ENCODE measurements around the gene RAD51B.

Gene RAD51B

DNA sequence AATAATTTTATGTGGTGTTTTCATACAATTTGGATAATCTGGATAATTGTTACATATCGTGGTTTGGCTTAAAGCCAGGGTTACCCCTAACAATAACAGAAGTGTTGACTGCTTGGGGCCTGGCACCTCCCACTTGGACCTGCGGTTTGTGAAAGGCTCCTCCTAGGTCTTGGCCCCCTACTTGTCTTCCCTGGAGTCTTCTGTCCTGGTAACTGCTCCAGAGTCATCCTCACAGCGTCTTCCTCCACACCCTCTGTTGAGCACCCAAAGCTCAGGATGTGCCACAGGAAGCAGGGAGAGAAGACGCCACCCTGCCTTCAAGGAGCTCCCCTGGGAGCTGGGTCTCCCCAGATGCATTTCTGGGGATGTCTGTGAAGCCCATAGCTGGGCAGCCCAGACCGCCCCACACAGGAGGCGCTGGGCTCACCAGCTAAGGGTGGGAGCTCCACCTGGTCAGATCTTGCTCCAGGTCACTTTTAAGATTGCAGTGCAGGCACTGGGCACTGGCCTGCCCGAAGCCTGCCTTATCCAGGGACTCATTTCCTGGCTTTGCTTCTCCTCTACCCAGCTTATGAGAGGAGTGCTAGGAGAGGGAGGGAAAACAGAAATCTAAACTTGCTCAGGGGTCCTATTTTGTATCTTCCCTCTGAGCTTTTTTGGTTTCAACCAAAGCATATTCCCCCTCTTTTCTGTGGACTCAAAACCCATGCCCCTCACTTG is 875.1 kb downstream of the RAD51B start:
- peaks cover 3% of the 10 kb centered on the region for H3K4me1 ChIP-seq (ENCODE audit: control insufficient read depth, low read depth, low read length)
- H4K5ac ChIP-seq (ENCODE audit: low read length): no peak overlapping the region
- H4K8ac ChIP-seq (ENCODE audit: low read depth, low read length): no peak overlapping the region
- DNase-seq: no peak
- H3K4ac ChIP-seq (ENCODE audit: low read depth, low read length): no peak overlapping the region
- no peak overlapping the region for H3K4me3 ChIP-seq (ENCODE audit: low read length)
- H3K18ac ChIP-seq (ENCODE audit: low read length): no peak overlapping the region
- H2AK5ac ChIP-seq (ENCODE audit: low read length): no peak overlapping the region
- no peaks in the 10 kb centered on the region for H3K79me1 ChIP-seq (ENCODE audit: low read length)
- H3K9ac ChIP-seq (ENCODE audit: low read length): no peak overlapping the region
- no peak overlapping the region for H2BK5ac ChIP-seq (ENCODE audit: low read length)
- no peak overlapping the region for H3K4me2 ChIP-seq (ENCODE audit: low read length)
- no peaks in the 10 kb centered on the region for H3K36me3 ChIP-seq (ENCODE audit: control insufficient read depth, insufficient read depth, low read length)
- H3K27ac ChIP-seq (ENCODE audit: low read depth, low read length): no peak overlapping the region
- no peaks in the 10 kb centered on the region for H3K79me2 ChIP-seq (ENCODE audit: control insufficient read depth, insufficient read depth, low read length)
- no peak overlapping the region for H3K23ac ChIP-seq (ENCODE audit: low read length)
- no peak overlapping the region for H2BK15ac ChIP-seq (replicated peaks; ENCODE audit: low read depth)
- H3K56ac ChIP-seq (ENCODE audit: low read length): no peak overlapping the region
- no peak overlapping the region for H2BK120ac ChIP-seq (ENCODE audit: low read depth, low read length)
- H3K27me3 ChIP-seq (ENCODE audit: insufficient read depth, low read length, poor library complexity): no peaks in the 10 kb centered on the region
- WGBS (ENCODE audit: extremely low coverage, insufficient coverage, low lambda C conversion rate): no CpG with 5 or more reads among the region's 7 CpGs

DNA sequence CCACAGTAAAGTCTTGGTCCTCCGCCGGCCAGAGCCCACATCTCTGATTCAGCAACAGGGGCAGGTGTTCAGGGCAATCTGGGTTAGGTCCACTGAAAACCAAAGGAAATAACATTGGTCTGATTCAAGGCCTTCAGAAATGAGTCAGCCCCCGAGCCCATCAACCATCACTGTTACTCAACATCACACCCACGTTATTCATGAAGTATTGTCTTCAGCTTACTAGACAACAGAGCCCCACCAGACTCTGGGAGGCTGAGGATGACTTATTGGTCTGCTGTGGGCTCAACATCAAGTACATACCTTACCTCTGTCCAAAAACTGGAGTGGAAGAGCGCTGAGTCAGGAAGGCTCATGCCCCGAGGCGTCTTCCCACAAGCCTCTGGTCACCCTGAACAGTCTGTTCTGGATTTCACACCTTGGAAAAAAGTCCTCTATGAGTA is 875.8 kb downstream of the RAD51B start:
- Histone ChIP-seq H3K9ac (ENCODE audit: low read length) (no peak overlapping the region), H3K4me1 (ENCODE audit: control insufficient read depth, low read depth, low read length) (peaks cover 3% of the 10 kb centered on the region), H3K56ac (ENCODE audit: low read length) (no peak overlapping the region), H2BK120ac (ENCODE audit: low read depth, low read length) (no peak overlapping the region), H3K36me3 (ENCODE audit: control insufficient read depth, insufficient read depth, low read length) (no peaks in the 10 kb centered on the region), H3K4ac (ENCODE audit: low read depth, low read length) (no peak overlapping the region), H2AK5ac (ENCODE audit: low read length) (no peak overlapping the region), H3K27ac (ENCODE audit: low read depth, low read length) (no peak overlapping the region), H3K4me3 (ENCODE audit: low read length) (no peak overlapping the region), H3K79me1 (ENCODE audit: low read length) (no peaks in the 10 kb centered on the region), H3K23ac (ENCODE audit: low read length) (no peak overlapping the region), H4K8ac (ENCODE audit: low read depth, low read length) (no peak overlapping the region), H4K5ac (ENCODE audit: low read length) (no peak overlapping the region), H2BK15ac (replicated peaks; ENCODE audit: low read depth) (no peak overlapping the region), H3K27me3 (ENCODE audit: insufficient read depth, low read length, poor library complexity) (no peaks in the 10 kb centered on the region), H3K4me2 (ENCODE audit: low read length) (no peak overlapping the region), H3K18ac (ENCODE audit: low read length) (no peak overlapping the region), H3K79me2 (ENCODE audit: control insufficient read depth, insufficient read depth, low read length) (no peaks in the 10 kb centered on the region), H2BK5ac (ENCODE audit: low read length) (no peak overlapping the region)
- WGBS (ENCODE audit: extremely low coverage, insufficient coverage, low lambda C conversion rate): no CpG with 5 or more reads among the region's 7 CpGs
- DNase-seq: no peak

DNA sequence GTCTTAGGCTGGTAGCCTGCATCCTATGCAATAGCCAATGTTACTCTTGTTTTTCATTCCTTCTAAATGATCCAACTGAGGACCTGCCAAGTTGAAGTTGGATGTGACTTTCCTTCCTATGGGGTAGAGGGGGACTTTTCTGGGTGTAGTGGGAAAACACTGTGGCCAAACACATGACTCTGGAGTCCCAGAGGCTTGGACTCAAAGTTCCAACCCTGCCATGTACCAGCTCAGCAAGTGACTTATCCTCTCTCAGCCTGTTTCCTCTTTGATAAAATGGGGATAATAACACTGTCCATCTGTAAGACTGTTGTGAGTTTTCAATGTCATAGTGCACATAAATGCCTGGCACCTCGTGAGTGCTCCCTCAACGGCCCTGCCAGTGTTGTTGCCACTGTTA is 876.3 kb downstream of the RAD51B start:
- H3K4me3 ChIP-seq (ENCODE audit: low read length): no peak overlapping the region

DNA sequence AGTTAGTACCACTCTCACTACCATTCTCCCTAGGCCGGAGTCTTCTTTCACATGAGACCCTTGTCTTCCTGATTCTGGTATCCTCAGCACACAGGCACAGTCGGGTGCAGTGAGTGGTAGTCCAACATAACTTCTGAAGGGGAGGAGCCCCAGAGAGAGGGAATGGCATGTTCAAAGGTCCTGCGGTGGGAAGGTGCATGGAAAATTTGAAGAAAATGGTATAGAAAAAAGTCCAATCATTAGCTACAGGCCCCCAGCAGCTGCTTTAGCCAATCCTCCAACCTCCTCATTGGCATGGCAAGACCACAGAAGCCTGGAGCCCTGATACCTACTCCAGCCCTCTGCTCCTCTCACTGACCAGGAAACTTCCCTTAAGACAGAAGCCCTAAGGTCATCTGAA is 876.7 kb downstream of the RAD51B start:
- Histone ChIP-seq H3K79me2 (ENCODE audit: control insufficient read depth, insufficient read depth, low read length) (no peaks in the 10 kb centered on the region), H3K56ac (ENCODE audit: low read length) (no peak overlapping the region), H3K9ac (ENCODE audit: low read length) (no peak overlapping the region), H3K4me2 (ENCODE audit: low read length) (no peak overlapping the region), H3K27ac (ENCODE audit: low read depth, low read length) (no peak overlapping the region), H2BK15ac (replicated peaks; ENCODE audit: low read depth) (no peak overlapping the region), H4K5ac (ENCODE audit: low read length) (no peak overlapping the region), H2BK5ac (ENCODE audit: low read length) (no peak overlapping the region), H2AK5ac (ENCODE audit: low read length) (no peak overlapping the region), H3K79me1 (ENCODE audit: low read length) (no peaks in the 10 kb centered on the region), H2BK120ac (ENCODE audit: low read depth, low read length) (no peak overlapping the region), H3K4me3 (ENCODE audit: low read length) (no peak overlapping the region), H3K18ac (ENCODE audit: low read length) (no peak overlapping the region), H3K4ac (ENCODE audit: low read depth, low read length) (no peak overlapping the region), H3K27me3 (ENCODE audit: insufficient read depth, low read length, poor library complexity) (no peaks in the 10 kb centered on the region), H3K4me1 (ENCODE audit: control insufficient read depth, low read depth, low read length) (peaks cover 3% of the 10 kb centered on the region), H3K36me3 (ENCODE audit: control insufficient read depth, insufficient read depth, low read length) (no peaks in the 10 kb centered on the region), H3K23ac (ENCODE audit: low read length) (no peak overlapping the region), H4K8ac (ENCODE audit: low read depth, low read length) (no peak overlapping the region)
- no peak for DNase-seq
- WGBS (ENCODE audit: extremely low coverage, insufficient coverage, low lambda C conversion rate): no CpG with 5 or more reads among the region's 3 CpGs

More for the DNA sequence above, 876.3 kb downstream of the RAD51B start:
- Histone ChIP-seq H3K79me1 (ENCODE audit: low read length) (no peaks in the 10 kb centered on the region), H3K56ac (ENCODE audit: low read length) (no peak overlapping the region), H3K18ac (ENCODE audit: low read length) (no peak overlapping the region), H2BK120ac (ENCODE audit: low read depth, low read length) (no peak overlapping the region), H3K4ac (ENCODE audit: low read depth, low read length) (no peak overlapping the region), H2AK5ac (ENCODE audit: low read length) (no peak overlapping the region), H4K8ac (ENCODE audit: low read depth, low read length) (no peak overlapping the region), H3K79me2 (ENCODE audit: control insufficient read depth, insufficient read depth, low read length) (no peaks in the 10 kb centered on the region), H3K9ac (ENCODE audit: low read length) (no peak overlapping the region), H3K27ac (ENCODE audit: low read depth, low read length) (no peak overlapping the region), H4K5ac (ENCODE audit: low read length) (no peak overlapping the region), H3K36me3 (ENCODE audit: control insufficient read depth, insufficient read depth, low read length) (no peaks in the 10 kb centered on the region), H2BK5ac (ENCODE audit: low read length) (no peak overlapping the region), H2BK15ac (replicated peaks; ENCODE audit: low read depth) (no peak overlapping the region), H3K27me3 (ENCODE audit: insufficient read depth, low read length, poor library complexity) (no peaks in the 10 kb centered on the region), H3K23ac (ENCODE audit: low read length) (no peak overlapping the region), H3K4me1 (ENCODE audit: control insufficient read depth, low read depth, low read length) (peaks cover 3% of the 10 kb centered on the region), H3K4me2 (ENCODE audit: low read length) (no peak overlapping the region)
- DNase-seq: no peak
- no CpG with 5 or more reads among the region's 2 CpGs for WGBS (ENCODE audit: extremely low coverage, insufficient coverage, low lambda C conversion rate)

DNA sequence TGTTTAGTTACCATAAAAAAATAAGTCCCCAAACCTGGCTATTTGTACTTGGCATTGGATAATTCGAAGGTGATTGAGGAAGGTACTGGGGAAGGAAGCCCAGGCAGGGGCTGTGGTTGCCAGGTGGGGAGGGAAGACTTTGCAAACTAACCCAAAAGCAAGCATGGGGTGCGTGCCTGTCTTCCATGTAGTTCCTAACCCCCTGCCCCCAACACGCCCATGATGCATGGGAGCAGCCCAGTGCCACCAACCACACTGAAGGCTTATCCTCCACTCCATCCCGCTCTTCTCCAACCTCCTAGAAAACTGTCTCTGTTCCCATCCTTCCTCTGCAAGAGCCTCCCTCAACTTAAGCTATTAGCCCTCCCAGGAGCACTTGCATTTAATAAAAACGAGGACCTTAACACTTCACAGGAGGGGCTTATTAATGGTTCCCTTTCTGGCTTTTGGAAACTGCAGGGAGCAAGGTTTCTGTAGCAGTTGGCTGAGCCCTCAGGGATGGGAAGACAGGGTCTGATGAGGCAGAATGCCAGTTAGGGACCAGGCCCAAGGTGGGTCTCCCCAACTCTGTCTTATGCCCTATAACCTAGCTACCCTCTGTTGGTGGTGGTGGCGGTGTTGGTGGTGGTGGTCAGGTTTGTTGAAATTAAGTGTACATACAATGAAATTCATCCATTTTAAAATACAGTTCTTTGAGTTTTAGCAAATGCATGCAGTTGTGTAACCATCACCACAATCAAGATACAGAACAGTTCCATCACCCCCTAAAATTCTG is 877.3 kb downstream of the RAD51B start:
- Histone ChIP-seq H3K4ac (ENCODE audit: low read depth, low read length) (no peak overlapping the region), H3K23ac (ENCODE audit: low read length) (no peak overlapping the region), H3K4me2 (ENCODE audit: low read length) (no peak overlapping the region), H3K4me1 (ENCODE audit: control insufficient read depth, low read depth, low read length) (peaks cover 3% of the 10 kb centered on the region), H2AK5ac (ENCODE audit: low read length) (no peak overlapping the region), H3K79me2 (ENCODE audit: control insufficient read depth, insufficient read depth, low read length) (no peaks in the 10 kb centered on the region), H3K56ac (ENCODE audit: low read length) (no peak overlapping the region), H4K5ac (ENCODE audit: low read length) (no peak overlapping the region), H2BK15ac (replicated peaks; ENCODE audit: low read depth) (no peak overlapping the region), H3K18ac (ENCODE audit: low read length) (no peak overlapping the region), H3K9ac (ENCODE audit: low read length) (no peak overlapping the region), H3K27ac (ENCODE audit: low read depth, low read length) (no peak overlapping the region), H2BK5ac (ENCODE audit: low read length) (no peak overlapping the region), H3K79me1 (ENCODE audit: low read length) (no peaks in the 10 kb centered on the region), H4K8ac (ENCODE audit: low read depth, low read length) (no peak overlapping the region), H3K36me3 (ENCODE audit: control insufficient read depth, insufficient read depth, low read length) (no peaks in the 10 kb centered on the region), H2BK120ac (ENCODE audit: low read depth, low read length) (no peak overlapping the region), H3K27me3 (ENCODE audit: insufficient read depth, low read length, poor library complexity) (no peaks in the 10 kb centered on the region), H3K4me3 (ENCODE audit: low read length) (no peak overlapping the region)
- no CpG with 5 or more reads among the region's 6 CpGs for WGBS (ENCODE audit: extremely low coverage, insufficient coverage, low lambda C conversion rate)
- no peak for DNase-seq
